ENCODE results near the gene TCAIM. TPM values are rescaled to one million over a fixed set of nuclear protein-coding genes. Genes with fewer than 3 reads are reported as not detected.

TCAIM gene
- polyA plus RNA-seq, 1 donor from 2014 or later: 38.1 TPM

DNA sequence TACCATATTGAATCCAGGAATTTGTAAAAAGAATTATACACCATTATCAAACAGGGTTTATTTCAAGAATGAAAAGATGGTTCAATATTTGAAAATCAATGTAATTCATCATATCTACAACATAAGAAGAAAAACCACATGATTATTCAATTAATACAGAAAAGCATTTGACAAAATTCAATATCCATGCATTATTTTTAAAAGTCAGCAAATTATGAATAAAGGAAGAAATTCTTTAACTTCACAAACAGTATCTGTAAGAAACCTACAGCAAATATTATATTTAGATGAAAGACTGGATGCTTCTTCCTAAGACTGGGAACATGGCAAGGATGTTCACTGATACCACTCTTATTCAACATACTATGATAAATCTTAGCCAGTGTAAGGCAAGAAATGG, 41.3 kb upstream of the TCAIM start:
- Histone ChIP-seq H3K9me3 (ENCODE audit: low read length) (no peaks in the 10 kb centered on the region), H3K4me3 (ENCODE audit: low read length) (no peak overlapping the region), H3K9me2 (ENCODE audit: insufficient read depth, low read length) (no peaks in the 10 kb centered on the region), H3K79me2 (replicated peaks; ENCODE audit: insufficient read depth, low read length) (no peaks in the 10 kb centered on the region), H4K20me1 (ENCODE audit: insufficient read depth) (no peaks in the 10 kb centered on the region), H3F3A (ENCODE audit: insufficient read depth, low read length, poor library complexity, severe bottlenecking) (no peaks in the 10 kb centered on the region), H3K36me3 (ENCODE audit: insufficient read depth, low read length) (no peaks in the 10 kb centered on the region), H3K27ac (ENCODE audit: low read length) (no peak overlapping the region), H2AFZ (ENCODE audit: low read depth, low read length) (no peak overlapping the region), H3K4me2 (ENCODE audit: low read length) (no peak overlapping the region), H3K9ac (ENCODE audit: low read length) (no peak overlapping the region), H3K27me3 (ENCODE audit: insufficient read depth, low read depth, low read length) (no peaks in the 10 kb centered on the region)
- TF ChIP-seq TAF1 (IDR thresholded peaks at IDR 0.05; ENCODE audit: low read depth): no peak
- TF ChIP-seq, protein P1, sequence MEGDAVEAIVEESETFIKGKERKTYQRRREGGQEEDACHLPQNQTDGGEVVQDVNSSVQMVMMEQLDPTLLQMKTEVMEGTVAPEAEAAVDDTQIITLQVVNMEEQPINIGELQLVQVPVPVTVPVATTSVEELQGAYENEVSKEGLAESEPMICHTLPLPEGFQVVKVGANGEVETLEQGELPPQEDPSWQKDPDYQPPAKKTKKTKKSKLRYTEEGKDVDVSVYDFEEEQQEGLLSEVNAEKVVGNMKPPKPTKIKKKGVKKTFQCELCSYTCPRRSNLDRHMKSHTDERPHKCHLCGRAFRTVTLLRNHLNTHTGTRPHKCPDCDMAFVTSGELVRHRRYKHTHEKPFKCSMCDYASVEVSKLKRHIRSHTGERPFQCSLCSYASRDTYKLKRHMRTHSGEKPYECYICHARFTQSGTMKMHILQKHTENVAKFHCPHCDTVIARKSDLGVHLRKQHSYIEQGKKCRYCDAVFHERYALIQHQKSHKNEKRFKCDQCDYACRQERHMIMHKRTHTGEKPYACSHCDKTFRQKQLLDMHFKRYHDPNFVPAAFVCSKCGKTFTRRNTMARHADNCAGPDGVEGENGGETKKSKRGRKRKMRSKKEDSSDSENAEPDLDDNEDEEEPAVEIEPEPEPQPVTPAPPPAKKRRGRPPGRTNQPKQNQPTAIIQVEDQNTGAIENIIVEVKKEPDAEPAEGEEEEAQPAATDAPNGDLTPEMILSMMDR (IDR thresholded peaks at IDR 0.05; ENCODE audit: poor library complexity, severe bottlenecking): no peak
- TF ChIP-seq, protein P2, sequence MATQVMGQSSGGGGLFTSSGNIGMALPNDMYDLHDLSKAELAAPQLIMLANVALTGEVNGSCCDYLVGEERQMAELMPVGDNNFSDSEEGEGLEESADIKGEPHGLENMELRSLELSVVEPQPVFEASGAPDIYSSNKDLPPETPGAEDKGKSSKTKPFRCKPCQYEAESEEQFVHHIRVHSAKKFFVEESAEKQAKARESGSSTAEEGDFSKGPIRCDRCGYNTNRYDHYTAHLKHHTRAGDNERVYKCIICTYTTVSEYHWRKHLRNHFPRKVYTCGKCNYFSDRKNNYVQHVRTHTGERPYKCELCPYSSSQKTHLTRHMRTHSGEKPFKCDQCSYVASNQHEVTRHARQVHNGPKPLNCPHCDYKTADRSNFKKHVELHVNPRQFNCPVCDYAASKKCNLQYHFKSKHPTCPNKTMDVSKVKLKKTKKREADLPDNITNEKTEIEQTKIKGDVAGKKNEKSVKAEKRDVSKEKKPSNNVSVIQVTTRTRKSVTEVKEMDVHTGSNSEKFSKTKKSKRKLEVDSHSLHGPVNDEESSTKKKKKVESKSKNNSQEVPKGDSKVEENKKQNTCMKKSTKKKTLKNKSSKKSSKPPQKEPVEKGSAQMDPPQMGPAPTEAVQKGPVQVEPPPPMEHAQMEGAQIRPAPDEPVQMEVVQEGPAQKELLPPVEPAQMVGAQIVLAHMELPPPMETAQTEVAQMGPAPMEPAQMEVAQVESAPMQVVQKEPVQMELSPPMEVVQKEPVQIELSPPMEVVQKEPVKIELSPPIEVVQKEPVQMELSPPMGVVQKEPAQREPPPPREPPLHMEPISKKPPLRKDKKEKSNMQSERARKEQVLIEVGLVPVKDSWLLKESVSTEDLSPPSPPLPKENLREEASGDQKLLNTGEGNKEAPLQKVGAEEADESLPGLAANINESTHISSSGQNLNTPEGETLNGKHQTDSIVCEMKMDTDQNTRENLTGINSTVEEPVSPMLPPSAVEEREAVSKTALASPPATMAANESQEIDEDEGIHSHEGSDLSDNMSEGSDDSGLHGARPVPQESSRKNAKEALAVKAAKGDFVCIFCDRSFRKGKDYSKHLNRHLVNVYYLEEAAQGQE (IDR thresholded peaks at IDR 0.05; ENCODE audit: borderline replicate concordance): no peak
- no peak for TF ChIP-seq EP300 (conservative IDR thresholded peaks at IDR 0.05; ENCODE audit: poor library complexity, severe bottlenecking)
- no peak for TF ChIP-seq POLR2AphosphoS5 (IDR thresholded peaks at IDR 0.05)
- no peak for TF ChIP-seq SMC3 (conservative IDR thresholded peaks at IDR 0.05; ENCODE audit: poor library complexity)

DNA sequence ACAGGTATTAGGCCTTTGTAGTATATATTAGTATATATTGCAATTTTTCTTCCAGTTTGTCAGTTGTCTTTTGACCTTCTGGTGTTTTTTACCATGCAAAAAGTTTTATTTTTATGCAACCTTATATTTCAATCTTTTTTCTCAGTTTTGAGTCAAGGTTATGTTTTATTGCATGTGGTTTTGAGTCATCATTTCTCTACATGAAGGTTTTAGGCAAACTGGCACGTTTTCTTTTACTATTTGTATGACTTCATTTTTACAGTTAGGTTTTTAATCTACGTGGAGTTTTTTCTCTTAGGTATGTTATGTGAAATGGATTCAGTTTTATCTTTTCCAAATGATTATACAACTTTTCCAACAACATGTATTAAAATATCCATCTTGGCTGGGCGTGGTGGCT, 36.8 kb upstream of the TCAIM start:
- Histone ChIP-seq H3F3A (ENCODE audit: insufficient read depth, low read length, poor library complexity, severe bottlenecking) (no peaks in the 10 kb centered on the region), H3K9me3 (ENCODE audit: low read length) (no peaks in the 10 kb centered on the region), H3K4me3 (ENCODE audit: low read length) (no peak overlapping the region), H3K36me3 (ENCODE audit: insufficient read depth, low read length) (no peaks in the 10 kb centered on the region), H3K27me3 (ENCODE audit: insufficient read depth, low read depth, low read length) (no peaks in the 10 kb centered on the region), H3K27ac (ENCODE audit: low read length) (no peak overlapping the region), H3K9me2 (ENCODE audit: insufficient read depth, low read length) (no peaks in the 10 kb centered on the region), H3K4me2 (ENCODE audit: low read length) (no peak overlapping the region), H4K20me1 (ENCODE audit: insufficient read depth) (no peaks in the 10 kb centered on the region), H3K9ac (ENCODE audit: low read length) (no peak overlapping the region), H2AFZ (ENCODE audit: low read depth, low read length) (no peak overlapping the region), H3K79me2 (replicated peaks; ENCODE audit: insufficient read depth, low read length) (no peaks in the 10 kb centered on the region)
- TF ChIP-seq EP300 (conservative IDR thresholded peaks at IDR 0.05; ENCODE audit: poor library complexity, severe bottlenecking) (no peak), MXI1 (conservative IDR thresholded peaks at IDR 0.05; ENCODE audit: poor library complexity, severe bottlenecking) (no peak), RAD21 (conservative IDR thresholded peaks at IDR 0.05) (no peak), POLR2AphosphoS5 (IDR thresholded peaks at IDR 0.05) (no peak), EZH2 (IDR thresholded peaks at IDR 0.05; ENCODE audit: borderline replicate concordance, insufficient read depth, low read length, poor library complexity, severe bottlenecking) (no peak), TAF1 (IDR thresholded peaks at IDR 0.05; ENCODE audit: low read depth) (no peak), SMC3 (conservative IDR thresholded peaks at IDR 0.05; ENCODE audit: poor library complexity) (no peak)
- TF ChIP-seq, protein P1 (IDR thresholded peaks at IDR 0.05; ENCODE audit: poor library complexity, severe bottlenecking): no peak
- TF ChIP-seq, protein P2 (IDR thresholded peaks at IDR 0.05; ENCODE audit: borderline replicate concordance): no peak

Data from neural cell (in vitro differentiated cells).